ENCODE measurements around the gene GPBAR1. TPM values are rescaled to one million over a fixed set of nuclear protein-coding genes. Genes with fewer than 3 reads are reported as not detected.

Gene GPBAR1
- polyA plus RNA-seq, 1 of the 3 experiments (the other 2 are of a cell fraction), result 0.13 TPM

DNA sequence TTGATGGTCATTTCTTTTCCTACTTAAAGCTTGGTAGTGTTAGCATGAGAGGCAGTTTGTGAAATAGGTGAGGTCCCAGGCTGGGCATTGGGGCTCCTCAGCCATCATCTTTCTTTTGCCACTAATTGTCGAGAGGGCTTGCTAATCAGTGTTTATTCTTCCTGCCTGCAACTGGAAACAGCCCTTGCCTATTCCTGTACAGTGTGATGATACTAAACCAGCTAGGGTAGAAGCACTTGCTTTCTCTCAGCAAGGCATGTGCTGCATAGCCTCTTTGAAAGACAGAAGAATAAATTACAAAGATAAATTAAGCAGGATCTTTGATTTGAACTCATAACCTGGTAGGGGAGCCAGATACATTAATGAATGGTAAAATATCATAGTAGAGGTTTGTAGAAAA lies 16.6 kb upstream of the GPBAR1 start:
- Histone ChIP-seq H3K36me3 (replicated peaks in 1 of 2; ENCODE audit: control insufficient read depth in 1 of 2, insufficient read depth in 2 of 2, low read length in 1 of 2) (peaks cover 76 to 97% of the 10 kb centered on the region in 2 experiments), H3K4me1 (ENCODE audit: control insufficient read depth in 1 of 2, insufficient read depth in 2 of 2, low read depth in 1 of 2, low read length in 1 of 2) (no peaks in the 10 kb centered on the region), H3K27me3 (ENCODE audit: insufficient read depth) (no peaks in the 10 kb centered on the region), H3K9me3 (no peaks in the 10 kb centered on the region), H3K27ac (ENCODE audit: low read depth in 2 of 2, low read length in 1 of 2) (no peak overlapping the region), H4K20me1 (ENCODE audit: insufficient read depth) (0 out of 2 replicates have a peak, but pooled peaks cover 7% of the 10 kb centered on the region), H3K9ac (no peak overlapping the region), H3K9me2 (no peaks in the 10 kb centered on the region), H3K79me2 (ENCODE audit: insufficient read depth) (peaks cover 78% of the 10 kb centered on the region), H3K4me2 (no peak overlapping the region), H2AFZ (ENCODE audit: low read depth) (no peak overlapping the region), H3K4me3 (ENCODE audit: low read depth in 2 of 2, low read length in 1 of 2) (no peak overlapping the region), H3F3A (replicated peaks; ENCODE audit: insufficient read depth) (peaks cover 7% of the 10 kb centered on the region)
- POLR2A ChIA-PET, result no interaction called here
- DNase-seq, result no peak
- WGBS (ENCODE audit: low lambda C conversion rate), result 100% methylated on average over 1 of the region's 1 CpG
- CTCF ChIA-PET, result interaction anchor here (1.1 to 5.7 kb wide), 3 partner anchors 14 to 26 kb away, joined by 4 to 34 read pairs (median 4); partner anchors contain the start of genes AAMP and PNKD
- TF ChIP-seq YY1 (IDR thresholded peaks at IDR 0.05; ENCODE audit: low read depth), result no peak
- TF ChIP-seq, protein P1, sequence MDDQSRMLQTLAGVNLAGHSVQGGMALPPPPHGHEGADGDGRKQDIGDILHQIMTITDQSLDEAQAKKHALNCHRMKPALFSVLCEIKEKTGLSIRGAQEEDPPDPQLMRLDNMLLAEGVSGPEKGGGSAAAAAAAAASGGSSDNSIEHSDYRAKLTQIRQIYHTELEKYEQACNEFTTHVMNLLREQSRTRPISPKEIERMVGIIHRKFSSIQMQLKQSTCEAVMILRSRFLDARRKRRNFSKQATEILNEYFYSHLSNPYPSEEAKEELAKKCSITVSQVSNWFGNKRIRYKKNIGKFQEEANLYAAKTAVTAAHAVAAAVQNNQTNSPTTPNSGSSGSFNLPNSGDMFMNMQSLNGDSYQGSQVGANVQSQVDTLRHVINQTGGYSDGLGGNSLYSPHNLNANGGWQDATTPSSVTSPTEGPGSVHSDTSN (IDR thresholded peaks at IDR 0.05), result no peak
- no peak for TF ChIP-seq TCF12 (IDR thresholded peaks at IDR 0.05)
- TF ChIP-seq, protein P2, sequence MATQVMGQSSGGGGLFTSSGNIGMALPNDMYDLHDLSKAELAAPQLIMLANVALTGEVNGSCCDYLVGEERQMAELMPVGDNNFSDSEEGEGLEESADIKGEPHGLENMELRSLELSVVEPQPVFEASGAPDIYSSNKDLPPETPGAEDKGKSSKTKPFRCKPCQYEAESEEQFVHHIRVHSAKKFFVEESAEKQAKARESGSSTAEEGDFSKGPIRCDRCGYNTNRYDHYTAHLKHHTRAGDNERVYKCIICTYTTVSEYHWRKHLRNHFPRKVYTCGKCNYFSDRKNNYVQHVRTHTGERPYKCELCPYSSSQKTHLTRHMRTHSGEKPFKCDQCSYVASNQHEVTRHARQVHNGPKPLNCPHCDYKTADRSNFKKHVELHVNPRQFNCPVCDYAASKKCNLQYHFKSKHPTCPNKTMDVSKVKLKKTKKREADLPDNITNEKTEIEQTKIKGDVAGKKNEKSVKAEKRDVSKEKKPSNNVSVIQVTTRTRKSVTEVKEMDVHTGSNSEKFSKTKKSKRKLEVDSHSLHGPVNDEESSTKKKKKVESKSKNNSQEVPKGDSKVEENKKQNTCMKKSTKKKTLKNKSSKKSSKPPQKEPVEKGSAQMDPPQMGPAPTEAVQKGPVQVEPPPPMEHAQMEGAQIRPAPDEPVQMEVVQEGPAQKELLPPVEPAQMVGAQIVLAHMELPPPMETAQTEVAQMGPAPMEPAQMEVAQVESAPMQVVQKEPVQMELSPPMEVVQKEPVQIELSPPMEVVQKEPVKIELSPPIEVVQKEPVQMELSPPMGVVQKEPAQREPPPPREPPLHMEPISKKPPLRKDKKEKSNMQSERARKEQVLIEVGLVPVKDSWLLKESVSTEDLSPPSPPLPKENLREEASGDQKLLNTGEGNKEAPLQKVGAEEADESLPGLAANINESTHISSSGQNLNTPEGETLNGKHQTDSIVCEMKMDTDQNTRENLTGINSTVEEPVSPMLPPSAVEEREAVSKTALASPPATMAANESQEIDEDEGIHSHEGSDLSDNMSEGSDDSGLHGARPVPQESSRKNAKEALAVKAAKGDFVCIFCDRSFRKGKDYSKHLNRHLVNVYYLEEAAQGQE (IDR thresholded peaks at IDR 0.05; ENCODE audit: low read depth, low read length), result no peak
- no peak for TF ChIP-seq MEF2A (IDR thresholded peaks at IDR 0.05; ENCODE audit: borderline replicate concordance, low read depth)
- TF ChIP-seq, protein P3, sequence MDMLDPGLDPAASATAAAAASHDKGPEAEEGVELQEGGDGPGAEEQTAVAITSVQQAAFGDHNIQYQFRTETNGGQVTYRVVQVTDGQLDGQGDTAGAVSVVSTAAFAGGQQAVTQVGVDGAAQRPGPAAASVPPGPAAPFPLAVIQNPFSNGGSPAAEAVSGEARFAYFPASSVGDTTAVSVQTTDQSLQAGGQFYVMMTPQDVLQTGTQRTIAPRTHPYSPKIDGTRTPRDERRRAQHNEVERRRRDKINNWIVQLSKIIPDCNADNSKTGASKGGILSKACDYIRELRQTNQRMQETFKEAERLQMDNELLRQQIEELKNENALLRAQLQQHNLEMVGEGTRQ (IDR thresholded peaks at IDR 0.05; ENCODE audit: borderline replicate concordance, low read depth, low read length), result no peak
- no peak for TF ChIP-seq TAF1 (IDR thresholded peaks at IDR 0.05; ENCODE audit: borderline replicate concordance, low read depth, low read length)

DNA sequence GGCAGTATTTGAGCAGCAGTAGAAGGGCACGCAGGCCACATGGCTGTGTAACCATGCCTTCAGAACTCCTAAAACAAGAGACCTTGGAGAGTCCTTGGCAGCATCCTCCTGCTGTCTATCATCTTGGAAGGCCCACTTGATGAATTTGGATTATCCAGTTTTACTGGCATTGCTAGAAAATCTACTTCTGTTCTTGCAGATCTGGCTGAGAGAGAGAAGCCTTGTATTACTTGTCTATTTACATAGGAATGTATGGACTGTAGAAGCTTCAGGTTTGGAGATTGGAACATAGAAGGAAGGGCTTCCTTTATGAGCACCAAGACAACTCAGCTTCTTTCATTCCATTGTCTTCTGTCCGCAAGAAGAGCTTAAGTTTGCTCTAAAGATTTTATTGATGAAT lies 16.1 kb upstream of the GPBAR1 start:
- Histone ChIP-seq H3K9me2 (no peaks in the 10 kb centered on the region), H3K36me3 (replicated peaks in 1 of 2; ENCODE audit: control insufficient read depth in 1 of 2, insufficient read depth in 2 of 2, low read length in 1 of 2) (peaks cover 77 to 97% of the 10 kb centered on the region in 2 experiments), H3K79me2 (ENCODE audit: insufficient read depth) (peaks cover 74% of the 10 kb centered on the region), H3K27me3 (ENCODE audit: insufficient read depth) (no peaks in the 10 kb centered on the region), H3K9me3 (no peaks in the 10 kb centered on the region), H2AFZ (ENCODE audit: low read depth) (no peak overlapping the region), H3K4me2 (no peak overlapping the region), H3F3A (replicated peaks; ENCODE audit: insufficient read depth) (peaks cover 7% of the 10 kb centered on the region), H3K4me3 (ENCODE audit: low read depth in 2 of 2, low read length in 1 of 2) (no peak overlapping the region), H3K27ac (ENCODE audit: low read depth in 2 of 2, low read length in 1 of 2) (no peak overlapping the region), H3K4me1 (ENCODE audit: control insufficient read depth in 1 of 2, insufficient read depth in 2 of 2, low read depth in 1 of 2, low read length in 1 of 2) (no peaks in the 10 kb centered on the region), H3K9ac (no peak overlapping the region), H4K20me1 (ENCODE audit: insufficient read depth) (0 out of 2 replicates have a peak, but pooled peaks cover 7% of the 10 kb centered on the region)
- 97% methylated on average over 2 of the region's 2 CpGs for WGBS (ENCODE audit: low lambda C conversion rate)
- DNase-seq, result no peak
- ChIA-PET CTCF (interaction anchor here (1.1 to 5.7 kb wide), 3 partner anchors 14 to 26 kb away, joined by 4 to 34 read pairs (median 4); partner anchors contain the start of genes AAMP and PNKD), POLR2A (no interaction called here)
- TF ChIP-seq, protein P2 (IDR thresholded peaks at IDR 0.05; ENCODE audit: low read depth, low read length), result no peak
- TF ChIP-seq, protein P3 (IDR thresholded peaks at IDR 0.05; ENCODE audit: borderline replicate concordance, low read depth, low read length), result no peak
- TF ChIP-seq NFIC (IDR thresholded peaks at IDR 0.05; ENCODE audit: borderline replicate concordance) (no peak), FOSL2 (IDR thresholded peaks at IDR 0.05; ENCODE audit: borderline replicate concordance, low read depth) (no peak), RXRA (IDR thresholded peaks at IDR 0.05; ENCODE audit: borderline replicate concordance, low read depth) (no peak), JUND (IDR thresholded peaks at IDR 0.05) (no peak), EZH2phosphoT487 (IDR thresholded peaks at IDR 0.05; ENCODE audit: borderline replicate concordance, low read depth) (no peak), FOXM1 (IDR thresholded peaks at IDR 0.05; ENCODE audit: low read depth) (no peak), MEF2A (IDR thresholded peaks at IDR 0.05; ENCODE audit: borderline replicate concordance, low read depth) (no peak), MXI1 (IDR thresholded peaks at IDR 0.05; ENCODE audit: low read depth, low read length) (no peak), TEAD4 (IDR thresholded peaks at IDR 0.05; ENCODE audit: borderline replicate concordance, insufficient read depth) (no peak), RFX5 (IDR thresholded peaks at IDR 0.05; ENCODE audit: low read length) (no peak), GATA2 (CRISPR knock-in tag; IDR thresholded peaks at IDR 0.05) (no peak)

All from SK-N-SH (cell line).